ENCODE data around the gene KLHL20.

DNA sequence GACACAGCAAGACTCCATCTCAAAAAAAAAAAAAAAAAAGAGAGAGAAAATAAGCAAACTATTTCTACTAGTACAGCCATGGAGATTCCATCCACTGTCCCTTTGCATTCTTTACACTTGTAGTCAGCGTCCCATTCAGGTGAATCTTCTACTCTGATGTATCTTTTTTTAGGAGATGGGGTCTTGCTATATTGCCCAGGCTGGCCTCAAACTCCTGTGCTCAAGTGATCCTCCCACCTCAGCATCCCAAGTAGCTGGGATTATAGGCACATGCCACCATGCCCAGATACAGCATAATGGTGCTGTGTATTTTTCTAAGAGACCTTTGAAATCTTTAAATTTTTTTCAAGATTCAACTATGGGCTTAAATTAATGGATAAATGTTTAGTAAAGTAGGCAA, 118.0 kb downstream of the KLHL20 start:
- TF ChIP-seq POLR2A (IDR thresholded peaks at IDR 0.05) (no peak), POLR2AphosphoS5 (IDR thresholded peaks at IDR 0.05) (no peak)
- TF ChIP-seq, protein P1, sequence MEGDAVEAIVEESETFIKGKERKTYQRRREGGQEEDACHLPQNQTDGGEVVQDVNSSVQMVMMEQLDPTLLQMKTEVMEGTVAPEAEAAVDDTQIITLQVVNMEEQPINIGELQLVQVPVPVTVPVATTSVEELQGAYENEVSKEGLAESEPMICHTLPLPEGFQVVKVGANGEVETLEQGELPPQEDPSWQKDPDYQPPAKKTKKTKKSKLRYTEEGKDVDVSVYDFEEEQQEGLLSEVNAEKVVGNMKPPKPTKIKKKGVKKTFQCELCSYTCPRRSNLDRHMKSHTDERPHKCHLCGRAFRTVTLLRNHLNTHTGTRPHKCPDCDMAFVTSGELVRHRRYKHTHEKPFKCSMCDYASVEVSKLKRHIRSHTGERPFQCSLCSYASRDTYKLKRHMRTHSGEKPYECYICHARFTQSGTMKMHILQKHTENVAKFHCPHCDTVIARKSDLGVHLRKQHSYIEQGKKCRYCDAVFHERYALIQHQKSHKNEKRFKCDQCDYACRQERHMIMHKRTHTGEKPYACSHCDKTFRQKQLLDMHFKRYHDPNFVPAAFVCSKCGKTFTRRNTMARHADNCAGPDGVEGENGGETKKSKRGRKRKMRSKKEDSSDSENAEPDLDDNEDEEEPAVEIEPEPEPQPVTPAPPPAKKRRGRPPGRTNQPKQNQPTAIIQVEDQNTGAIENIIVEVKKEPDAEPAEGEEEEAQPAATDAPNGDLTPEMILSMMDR (IDR thresholded peaks at IDR 0.05) = no peak

Data from transverse colon (tissue), 4 donors.